ENCODE results near the gene HYCC1. TPM values are rescaled to one million over a fixed set of nuclear protein-coding genes. Genes with fewer than 3 reads are reported as not detected.
A peak's percentile ranks its signal among the peaks of the same experiment; 100 is the strongest.

HYCC1 gene
- total and polyA plus RNA-seq, 3 experiments from 2014 or later, result 11.7 to 31.0 (median 29.2) TPM

DNA sequence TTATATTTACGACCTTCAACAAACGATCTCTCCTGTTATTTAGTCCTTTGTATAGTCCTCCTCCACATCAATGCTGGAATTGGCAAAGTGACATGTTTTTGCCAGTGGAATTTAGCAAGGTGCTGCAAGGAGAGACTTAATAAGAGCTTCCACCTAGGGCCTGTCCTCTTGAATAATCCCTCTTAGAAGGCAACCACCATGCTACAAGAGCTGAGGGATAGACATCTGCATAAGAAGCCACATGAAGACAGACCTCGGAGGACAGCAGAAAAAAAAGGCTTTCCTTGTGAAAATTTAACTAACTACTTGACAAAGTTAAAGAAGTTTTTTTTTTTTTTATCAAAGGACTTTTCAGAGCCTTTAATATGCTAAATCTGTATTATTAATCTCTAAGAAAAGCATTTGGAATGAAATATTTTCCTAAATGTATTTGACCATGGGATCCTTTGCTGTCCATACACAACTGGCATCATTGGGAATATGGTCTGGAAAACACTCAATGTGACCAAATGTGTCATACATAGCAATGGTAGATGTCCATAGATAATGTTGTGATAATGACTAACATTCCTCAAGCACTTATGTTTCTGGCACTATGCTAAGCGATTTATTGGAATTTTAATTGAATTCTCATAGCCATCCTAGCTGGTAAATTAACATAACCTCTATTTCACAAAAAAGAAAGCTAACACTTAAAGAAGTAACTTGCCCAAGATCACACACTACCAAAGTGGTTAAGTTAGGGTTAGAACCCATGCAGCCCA lies 13.2 kb downstream of the HYCC1 start:
- Histone ChIP-seq H3K4me3 (ENCODE audit: low read length) (no peak overlapping the region), H3K27me3 (ENCODE audit: insufficient read depth, low read length, poor library complexity, severe bottlenecking) (no peaks in the 10 kb centered on the region), H3K27ac (ENCODE audit: low read depth, low read length) (no peak overlapping the region), H3K9me3 (ENCODE audit: low read length) (no peaks in the 10 kb centered on the region), H3K36me3 (ENCODE audit: insufficient read depth, low read length) (no peaks in the 10 kb centered on the region), H3K4me1 (ENCODE audit: insufficient read depth, low read length) (no peaks in the 10 kb centered on the region)
- H3K36me3 Mint-ChIP-seq, result peaks cover 0 to 4% (median 0%) of the 10 kb centered on the region in 3 donors
- ChIA-PET CTCF (no interaction called here), POLR2A (no interaction called here)
- H3K9me3 Mint-ChIP-seq, result no peaks in the 10 kb centered on the region
- no peak overlapping the region for H3K4me3 Mint-ChIP-seq
- H3K4me1 Mint-ChIP-seq, result peaks cover 22 to 41% (median 32%) of the 10 kb centered on the region in 3 donors
- peak overlapping the region in 1 of 8 donors; percentile 13 for H3K27ac Mint-ChIP-seq
- H3K27me3 Mint-ChIP-seq, result no peaks in the 10 kb centered on the region
- DNase-seq, result no peak

DNA sequence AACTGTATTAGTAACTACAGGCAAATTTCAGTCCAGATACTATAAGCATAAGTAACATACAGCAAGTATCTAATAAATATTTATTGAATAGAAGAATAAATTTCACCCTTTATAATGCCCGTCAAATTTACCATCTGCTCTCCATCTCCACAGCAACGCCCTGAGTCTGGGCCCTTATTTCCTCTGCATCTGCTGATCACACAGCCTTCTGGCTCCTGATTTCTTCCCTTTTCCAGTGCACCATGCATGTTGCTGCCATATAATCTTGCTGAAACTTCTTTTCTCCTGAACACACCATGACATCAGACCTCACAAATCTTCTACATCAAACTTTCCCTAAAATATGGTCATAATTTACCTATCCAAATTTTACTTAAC lies 15.4 kb downstream of the HYCC1 start:
- no peak overlapping the region for H3K4me3 ChIP-seq (ENCODE audit: low read length)
- no peaks in the 10 kb centered on the region for H3K9me3 ChIP-seq (ENCODE audit: low read length)
- H3K4me1 ChIP-seq (ENCODE audit: insufficient read depth, low read length), result no peaks in the 10 kb centered on the region
- ChIA-PET POLR2A (no interaction called here), CTCF (no interaction called here)
- H3K4me3 Mint-ChIP-seq, result no peak overlapping the region
- peaks cover 0 to 2% (median 0%) of the 10 kb centered on the region in 3 donors for H3K36me3 Mint-ChIP-seq
- H3K4me1 Mint-ChIP-seq, result peaks cover 32 to 47% (median 33%) of the 10 kb centered on the region in 3 donors
- no peaks in the 10 kb centered on the region for H3K9me3 Mint-ChIP-seq
- H3K36me3 ChIP-seq (ENCODE audit: insufficient read depth, low read length), result no peaks in the 10 kb centered on the region
- H3K27ac ChIP-seq (ENCODE audit: low read depth, low read length), result no peak overlapping the region
- no peaks in the 10 kb centered on the region for H3K27me3 Mint-ChIP-seq
- no peak for DNase-seq
- no peaks in the 10 kb centered on the region for H3K27me3 ChIP-seq (ENCODE audit: insufficient read depth, low read length, poor library complexity, severe bottlenecking)
- H3K27ac Mint-ChIP-seq, result no peak overlapping the region

DNA sequence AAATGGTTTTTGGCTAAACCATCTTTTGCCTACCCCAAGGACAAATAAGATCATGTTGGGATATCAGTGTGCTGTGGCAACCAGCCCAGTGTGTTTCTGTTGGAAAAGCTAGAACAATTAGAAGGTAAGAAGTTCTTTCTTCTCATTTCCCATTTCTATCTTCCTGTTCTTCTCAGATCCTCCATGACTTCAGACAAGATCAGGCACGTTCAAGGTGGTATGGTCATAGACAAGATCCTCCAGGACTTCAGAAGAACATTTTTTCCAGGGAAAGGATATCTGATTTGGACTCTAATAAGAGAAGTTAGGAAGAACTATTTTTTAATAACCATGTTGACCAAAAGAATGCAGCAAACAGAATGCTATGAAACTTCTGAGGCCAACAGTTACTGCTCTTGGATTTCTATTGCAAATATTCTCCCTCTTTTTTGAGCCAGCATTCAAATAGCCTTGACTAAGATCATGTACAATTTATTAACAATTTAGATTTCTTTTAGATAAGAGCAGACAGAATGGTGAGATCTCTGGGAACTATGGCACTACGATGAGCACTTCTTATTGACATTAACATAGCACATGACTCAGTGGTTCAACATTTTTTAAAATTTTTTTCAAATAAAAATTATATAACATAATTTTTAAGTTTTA lies 15.9 kb downstream of the HYCC1 start:
- H3K4me1 Mint-ChIP-seq, result peaks cover 36 to 48% (median 37%) of the 10 kb centered on the region in 3 donors

DNA sequence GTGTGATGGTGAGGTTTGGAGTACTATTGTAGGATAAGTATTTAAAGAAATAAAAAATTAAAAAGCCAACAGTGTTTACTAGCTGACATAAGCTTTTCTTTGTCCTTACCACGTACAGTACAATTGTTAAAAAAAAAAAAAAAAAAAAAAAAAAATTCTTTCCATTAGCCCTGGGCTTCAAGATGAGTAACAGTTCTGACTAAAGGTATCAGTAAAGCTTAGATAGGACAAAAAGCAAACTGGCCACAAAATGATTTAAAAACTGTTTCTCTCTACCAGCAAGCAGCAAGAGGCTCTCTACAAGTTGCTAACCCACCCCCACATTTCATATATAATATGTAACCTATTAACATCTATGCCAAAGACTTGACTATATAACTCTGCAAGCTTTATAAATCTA lies 17.5 kb downstream of the HYCC1 start:
- Mint-ChIP-seq H3K27ac (no peak overlapping the region), H3K27me3 (no peaks in the 10 kb centered on the region), H3K9me3 (no peaks in the 10 kb centered on the region), H3K4me1 (peaks cover 24 to 37% (median 28%) of the 10 kb centered on the region in 3 donors), H3K4me3 (no peak overlapping the region), H3K36me3 (peaks cover 0 to 2% (median 0%) of the 10 kb centered on the region in 3 donors)
- H3K27me3 ChIP-seq (ENCODE audit: insufficient read depth, low read length, poor library complexity, severe bottlenecking), result no peaks in the 10 kb centered on the region
- no peak for DNase-seq
- no peak overlapping the region for H3K27ac ChIP-seq (ENCODE audit: low read depth, low read length)
- H3K9me3 ChIP-seq (ENCODE audit: low read length), result no peaks in the 10 kb centered on the region
- ChIA-PET POLR2A (no interaction called here), CTCF (no interaction called here)
- H3K4me3 ChIP-seq (ENCODE audit: low read length), result no peak overlapping the region
- no peaks in the 10 kb centered on the region for H3K4me1 ChIP-seq (ENCODE audit: insufficient read depth, low read length)
- H3K36me3 ChIP-seq (ENCODE audit: insufficient read depth, low read length), result no peaks in the 10 kb centered on the region

More for the DNA sequence above, 15.9 kb downstream of the HYCC1 start:
- Histone ChIP-seq H3K27me3 (ENCODE audit: insufficient read depth, low read length, poor library complexity, severe bottlenecking) (no peaks in the 10 kb centered on the region), H3K36me3 (ENCODE audit: insufficient read depth, low read length) (no peaks in the 10 kb centered on the region), H3K27ac (ENCODE audit: low read depth, low read length) (no peak overlapping the region), H3K9me3 (ENCODE audit: low read length) (no peaks in the 10 kb centered on the region), H3K4me3 (ENCODE audit: low read length) (no peak overlapping the region), H3K4me1 (ENCODE audit: insufficient read depth, low read length) (no peaks in the 10 kb centered on the region)
- POLR2A ChIA-PET, result no interaction called here
- Mint-ChIP-seq H3K27me3 (no peaks in the 10 kb centered on the region), H3K36me3 (peaks cover 0 to 2% (median 0%) of the 10 kb centered on the region in 3 donors), H3K4me3 (no peak overlapping the region), H3K27ac (peak overlapping the region in 1 of 8 donors; percentile 6), H3K9me3 (no peaks in the 10 kb centered on the region)
- no peak for DNase-seq
- CTCF ChIA-PET, result no interaction called here

DNA sequence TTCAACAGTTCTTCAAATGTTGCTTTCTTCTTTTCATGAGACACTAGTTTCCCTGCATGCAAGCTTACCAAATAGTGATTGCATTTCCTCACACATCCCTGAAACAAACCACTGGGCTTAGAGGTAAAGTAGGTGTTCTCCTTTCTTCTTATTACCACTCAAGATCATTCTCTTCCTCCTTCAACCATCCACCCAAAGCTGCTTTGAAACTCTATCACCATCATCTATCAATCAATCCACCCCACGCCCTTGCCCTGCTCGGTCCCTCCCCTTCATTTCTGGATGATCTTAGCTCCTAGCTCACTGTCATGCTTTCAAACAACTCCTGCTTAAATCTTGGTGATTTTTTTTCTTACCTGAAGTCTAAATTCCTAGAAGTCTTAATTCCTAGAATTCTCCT lies 18.9 kb downstream of the HYCC1 start:
- H3K9me3 Mint-ChIP-seq, result no peaks in the 10 kb centered on the region
- H3K27ac ChIP-seq (ENCODE audit: low read depth, low read length), result no peak overlapping the region
- no peaks in the 10 kb centered on the region for H3K36me3 ChIP-seq (ENCODE audit: insufficient read depth, low read length)
- no peaks in the 10 kb centered on the region for H3K9me3 ChIP-seq (ENCODE audit: low read length)
- ChIA-PET CTCF (no interaction called here), POLR2A (no interaction called here)
- no peaks in the 10 kb centered on the region for H3K27me3 Mint-ChIP-seq
- DNase-seq, result no peak
- H3K4me3 Mint-ChIP-seq, result no peak overlapping the region
- H3K36me3 Mint-ChIP-seq, result peaks cover 0 to 4% (median 0%) of the 10 kb centered on the region in 3 donors
- H3K4me1 ChIP-seq (ENCODE audit: insufficient read depth, low read length), result no peaks in the 10 kb centered on the region
- no peak overlapping the region for H3K4me3 ChIP-seq (ENCODE audit: low read length)
- no peak overlapping the region for H3K27ac Mint-ChIP-seq
- H3K27me3 ChIP-seq (ENCODE audit: insufficient read depth, low read length, poor library complexity, severe bottlenecking), result no peaks in the 10 kb centered on the region
- H3K4me1 Mint-ChIP-seq, result peaks cover 17 to 36% (median 23%) of the 10 kb centered on the region in 3 donors

DNA sequence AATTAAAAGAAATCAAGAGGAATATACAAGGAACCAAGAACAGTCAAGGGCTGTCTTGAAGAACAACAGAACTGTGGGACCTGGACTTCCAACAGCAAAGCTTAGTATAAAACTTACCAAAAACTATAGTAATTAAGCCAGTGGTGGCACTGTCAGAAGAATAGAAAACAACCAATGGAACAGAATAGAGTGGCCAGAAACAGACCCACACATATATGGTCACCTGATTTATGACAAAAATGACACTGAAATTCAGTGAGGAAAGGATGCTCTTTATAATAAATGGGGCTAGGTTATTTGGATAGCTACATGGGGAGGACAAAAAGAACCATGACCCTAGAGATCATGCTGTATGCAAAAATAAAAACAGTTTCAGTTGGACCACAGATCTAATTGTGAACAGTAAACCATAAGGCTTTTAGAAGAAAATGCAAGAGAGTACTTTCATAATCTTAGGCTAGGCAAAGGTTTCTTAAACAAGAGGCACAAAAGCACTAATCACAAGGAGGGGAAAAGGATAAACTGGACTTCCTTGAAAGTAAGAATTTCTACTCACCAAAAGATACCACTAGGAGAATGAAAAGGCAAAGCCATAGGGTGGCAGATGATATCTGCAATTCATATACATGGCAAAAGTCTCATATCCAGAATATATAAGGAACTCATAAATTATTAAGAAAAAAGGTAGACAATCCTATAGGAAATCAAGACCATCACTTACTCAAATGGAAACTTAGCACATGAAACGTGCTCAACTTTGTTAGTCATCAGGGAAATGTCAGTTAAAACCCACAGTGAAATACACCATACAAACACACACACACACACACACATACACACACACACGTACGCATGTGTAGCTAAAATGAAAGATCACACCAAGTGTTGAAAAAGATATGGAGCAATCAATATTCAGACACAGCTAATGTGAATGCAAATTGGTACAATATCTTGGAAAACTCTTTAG lies 20.8 kb downstream of the HYCC1 start:
- CTCF ChIA-PET, result no interaction called here
- POLR2A ChIA-PET, result no interaction called here
- Histone ChIP-seq H3K27me3 (ENCODE audit: insufficient read depth, low read length, poor library complexity, severe bottlenecking) (no peaks in the 10 kb centered on the region), H3K4me3 (ENCODE audit: low read length) (no peak overlapping the region), H3K36me3 (ENCODE audit: insufficient read depth, low read length) (no peaks in the 10 kb centered on the region), H3K27ac (ENCODE audit: low read depth, low read length) (no peak overlapping the region), H3K4me1 (ENCODE audit: insufficient read depth, low read length) (no peaks in the 10 kb centered on the region), H3K9me3 (ENCODE audit: low read length) (no peaks in the 10 kb centered on the region)
- Mint-ChIP-seq H3K27me3 (no peaks in the 10 kb centered on the region), H3K4me1 (peaks cover 22 to 36% (median 23%) of the 10 kb centered on the region in 3 donors), H3K36me3 (peaks cover 4 to 5% (median 4%) of the 10 kb centered on the region in 3 donors), H3K9me3 (no peaks in the 10 kb centered on the region), H3K4me3 (no peak overlapping the region), H3K27ac (peak overlapping the region in 1 of 8 donors; percentile 42)
- DNase-seq, result no peak

DNA sequence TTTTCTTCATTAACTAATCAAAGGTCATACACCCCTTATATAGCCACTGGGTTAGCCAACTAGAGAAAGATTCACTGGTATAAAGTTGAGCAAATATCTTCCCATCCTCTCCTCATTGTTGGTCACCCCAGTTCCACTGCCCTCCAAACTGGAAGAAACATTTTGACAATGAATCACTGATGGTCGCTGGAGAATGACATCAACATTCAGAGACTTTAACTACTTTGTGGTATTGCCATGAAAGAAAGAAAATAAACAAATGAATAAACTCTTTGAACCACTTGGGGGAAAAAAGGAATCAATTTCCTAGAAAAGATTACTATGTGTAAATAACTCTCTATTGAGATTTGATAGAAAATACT lies 23.4 kb downstream of the HYCC1 start:
- POLR2A ChIA-PET, result no interaction called here

More for the DNA sequence above, 23.4 kb downstream of the HYCC1 start:
- no peak overlapping the region for H3K4me3 Mint-ChIP-seq
- CTCF ChIA-PET, result no interaction called here
- Histone ChIP-seq H3K4me1 (ENCODE audit: insufficient read depth, low read length) (no peaks in the 10 kb centered on the region), H3K27ac (ENCODE audit: low read depth, low read length) (no peak overlapping the region), H3K36me3 (ENCODE audit: insufficient read depth, low read length) (no peaks in the 10 kb centered on the region), H3K4me3 (ENCODE audit: low read length) (no peak overlapping the region), H3K27me3 (ENCODE audit: insufficient read depth, low read length, poor library complexity, severe bottlenecking) (no peaks in the 10 kb centered on the region), H3K9me3 (ENCODE audit: low read length) (no peaks in the 10 kb centered on the region)
- H3K36me3 Mint-ChIP-seq, result peaks cover 4 to 5% (median 4%) of the 10 kb centered on the region in 3 donors
- H3K9me3 Mint-ChIP-seq, result no peaks in the 10 kb centered on the region
- peaks cover 19 to 36% (median 23%) of the 10 kb centered on the region in 3 donors for H3K4me1 Mint-ChIP-seq
- no peak for DNase-seq
- no peak overlapping the region for H3K27ac Mint-ChIP-seq
- no peaks in the 10 kb centered on the region for H3K27me3 Mint-ChIP-seq
